Mucosa of rectum (tissue), 2 donors: ENCODE measurements around the gene DEPDC5.
A peak's percentile ranks its signal among the peaks of the same experiment; 100 is the strongest.

Experiments used
- H3K27ac ChIP-seq, 2 donors: one replicate each; pipeline ENCODE4 v1.7.0; 2013; ENCODE audit warnings: inconsistent platforms in 2 of 2, low read depth in 2 of 2, low read length in 2 of 2
- H3K27me3 ChIP-seq, 2 donors: one replicate each; pipeline ENCODE4 v1.7.0; 2013; ENCODE audit warnings: low read length in 2 of 2; ENCODE audit not compliant: control insufficient read depth in 2 of 2, insufficient read depth in 2 of 2
- H3K36me3 ChIP-seq, 2 donors: one replicate each; pipeline ENCODE4 v1.7.0; 2013; ENCODE audit warnings: low read length in 2 of 2; ENCODE audit not compliant: control insufficient read depth in 2 of 2, insufficient read depth in 2 of 2
- H3K4me1 ChIP-seq, 2 donors: one replicate each; pipeline ENCODE4 v1.7.0; 2013; ENCODE audit warnings: low read length in 2 of 2, mild to moderate bottlenecking in 1 of 2; ENCODE audit not compliant: control insufficient read depth in 2 of 2, insufficient read depth in 2 of 2
- H3K4me3 ChIP-seq, 2 donors: one replicate each; pipeline ENCODE4 v1.7.0; 2013; ENCODE audit warnings: low read length in 2 of 2
- H3K9ac ChIP-seq, 2 donors: one replicate each; pipeline ENCODE4 v1.7.0; 2013; ENCODE audit warnings: low read length in 2 of 2, low read depth in 1 of 2, mild to moderate bottlenecking in 1 of 2
- H3K9me3 ChIP-seq, 2 donors: one replicate each; pipeline ENCODE4 v1.7.0; 2013; ENCODE audit warnings: low read length in 2 of 2; ENCODE audit not compliant: control insufficient read depth in 2 of 2
- donor health status: healthy.
- donor health status: Normal muscosa, but diverticular disease.

Gene DEPDC5

GRCh38 chr22:31911565-31912406 lies 158.0 kb downstream of the DEPDC5 start:
- Histone ChIP-seq H3K9ac (no peak overlapping the region), H3K4me1 (peaks cover 8 to 15% of the 10 kb centered on the region in 2 donors), H3K4me3 (no peak overlapping the region), H3K9me3 (no peaks in the 10 kb centered on the region), H3K27ac (peak overlapping the region; percentile 24 to 45), H3K36me3 (peaks cover 5 to 10% of the 10 kb centered on the region in 2 donors), H3K27me3 (no peaks in the 10 kb centered on the region)

GRCh38 chr22:31912407-31912743 lies 158.6 kb downstream of the DEPDC5 start:
- H3K4me1 ChIP-seq: peaks cover 8 to 19% of the 10 kb centered on the region in 2 donors
- no peaks in the 10 kb centered on the region for H3K27me3 ChIP-seq
- no peak overlapping the region for H3K4me3 ChIP-seq
- H3K9ac ChIP-seq: no peak overlapping the region
- H3K36me3 ChIP-seq: peaks cover 5 to 7% of the 10 kb centered on the region in 2 donors
- peak overlapping the region; percentile 24 to 45 for H3K27ac ChIP-seq
- H3K9me3 ChIP-seq: no peaks in the 10 kb centered on the region

DNA sequence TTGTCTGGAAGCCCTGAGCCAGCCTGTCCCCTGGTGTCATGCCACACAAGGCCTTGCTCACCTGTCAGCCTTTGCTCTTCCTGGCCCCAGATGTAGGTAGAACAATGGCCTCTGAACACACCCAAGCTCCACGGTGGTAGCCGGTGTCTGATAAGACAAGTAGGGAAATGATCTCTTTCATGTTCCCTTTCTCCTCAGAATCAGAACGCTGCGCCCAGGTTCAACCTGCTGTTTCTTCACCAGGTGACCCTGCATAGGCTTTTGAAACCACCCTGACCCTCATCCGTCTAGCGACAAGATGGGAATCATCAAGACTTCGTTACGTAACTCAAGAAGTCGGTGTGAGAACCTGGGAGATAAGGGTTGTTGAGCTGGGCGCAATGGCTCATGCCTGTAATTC lies 161.8 kb downstream of the DEPDC5 start:
- Histone ChIP-seq H3K9ac (no peak overlapping the region), H3K27me3 (no peaks in the 10 kb centered on the region), H3K27ac (no peak overlapping the region), H3K4me3 (no peak overlapping the region), H3K36me3 (no peaks in the 10 kb centered on the region), H3K9me3 (no peaks in the 10 kb centered on the region), H3K4me1 (peaks cover 10 to 19% of the 10 kb centered on the region in 2 donors)

DNA sequence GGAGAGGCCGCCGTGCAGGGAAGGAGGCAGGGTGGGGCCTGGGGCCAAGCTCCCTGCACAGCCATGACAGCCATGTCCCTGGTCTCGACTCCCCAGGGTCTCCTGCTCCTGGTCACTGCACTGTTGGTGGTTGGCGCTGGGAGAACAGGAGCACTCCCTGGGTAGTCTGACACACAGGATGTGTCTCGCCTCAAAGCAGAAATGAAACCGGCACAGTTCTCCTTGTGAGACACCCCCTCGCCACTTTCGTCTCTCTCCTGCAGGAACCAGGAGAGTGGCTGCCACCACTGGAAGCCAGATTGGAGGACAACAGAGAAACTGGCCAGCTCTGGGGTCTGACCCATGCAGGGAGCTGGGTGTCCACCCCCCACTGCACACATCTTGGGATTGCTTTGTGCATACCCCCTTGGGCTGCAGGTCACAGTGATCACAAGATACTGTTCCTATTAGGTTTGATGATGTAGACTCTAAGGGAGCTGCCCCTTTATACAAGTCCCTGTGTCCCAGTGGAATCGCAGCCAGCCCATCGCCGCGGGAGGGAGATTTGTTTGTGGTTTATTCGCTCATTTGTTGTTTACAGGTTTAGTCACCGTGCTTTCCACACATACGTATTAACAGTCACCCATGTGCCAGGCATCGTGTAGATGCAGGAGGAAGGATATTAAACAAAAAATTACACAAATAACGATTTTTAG lies 163.6 kb downstream of the DEPDC5 start:
- H3K27me3 ChIP-seq: no peaks in the 10 kb centered on the region
- no peaks in the 10 kb centered on the region for H3K9me3 ChIP-seq
- H3K4me3 ChIP-seq: no peak overlapping the region
- no peaks in the 10 kb centered on the region for H3K36me3 ChIP-seq
- no peak overlapping the region for H3K9ac ChIP-seq
- H3K4me1 ChIP-seq: peaks cover 5 to 7% of the 10 kb centered on the region in 2 donors
- H3K27ac ChIP-seq: no peak overlapping the region

GRCh38 chr22:31919730-31920129 lies 165.9 kb downstream of the DEPDC5 start:
- Histone ChIP-seq H3K9ac (no peak overlapping the region), H3K27ac (no peak overlapping the region), H3K4me1 (peaks cover 2 to 4% of the 10 kb centered on the region in 2 donors), H3K36me3 (no peaks in the 10 kb centered on the region), H3K4me3 (no peak overlapping the region), H3K27me3 (no peaks in the 10 kb centered on the region), H3K9me3 (no peaks in the 10 kb centered on the region)

GRCh38 chr22:31920306-31920705 lies 166.5 kb downstream of the DEPDC5 start:
- Histone ChIP-seq H3K27ac (no peak overlapping the region), H3K4me1 (peaks cover 2 to 4% of the 10 kb centered on the region in 2 donors), H3K27me3 (no peaks in the 10 kb centered on the region), H3K4me3 (no peak overlapping the region), H3K36me3 (no peaks in the 10 kb centered on the region), H3K9me3 (no peaks in the 10 kb centered on the region), H3K9ac (no peak overlapping the region)

DNA sequence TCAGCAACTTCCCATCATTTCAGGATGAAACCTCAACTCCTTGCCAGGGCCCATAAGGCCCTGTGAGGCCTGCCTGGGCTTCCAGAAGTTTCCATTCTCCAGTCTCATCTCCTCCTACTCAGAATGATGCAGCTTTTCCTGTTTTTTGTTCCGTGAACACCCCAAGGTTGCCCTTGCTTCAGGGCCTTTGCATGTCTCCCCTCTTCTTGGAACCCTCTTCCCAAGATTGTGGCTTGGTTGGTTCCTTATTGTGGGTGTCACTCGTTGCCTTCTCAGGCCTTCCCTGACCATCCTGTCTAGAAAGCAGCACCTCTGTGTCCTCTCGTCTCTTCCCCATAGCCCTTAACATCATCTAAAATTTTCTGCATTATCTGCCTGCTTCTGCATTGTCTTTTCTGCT lies 167.3 kb downstream of the DEPDC5 start:
- Histone ChIP-seq H3K36me3 (no peaks in the 10 kb centered on the region), H3K27ac (no peak overlapping the region), H3K4me1 (peaks cover 2 to 4% of the 10 kb centered on the region in 2 donors), H3K27me3 (no peaks in the 10 kb centered on the region), H3K4me3 (no peak overlapping the region), H3K9me3 (no peaks in the 10 kb centered on the region), H3K9ac (no peak overlapping the region)

- H3K4me1 ChIP-seq: peaks cover 0 to 1% of the 10 kb centered on the region in 2 donors
- H3K9ac ChIP-seq: no peak overlapping the region
- H3K4me3 ChIP-seq: no peak overlapping the region
- H3K27ac ChIP-seq: peak overlapping the region in 1 of 2 donors; percentile 56
- no peaks in the 10 kb centered on the region for H3K36me3 ChIP-seq
- no peaks in the 10 kb centered on the region for H3K9me3 ChIP-seq
- H3K27me3 ChIP-seq: no peaks in the 10 kb centered on the region
Observed at GRCh38 chr22:31922534-31922933, 168.7 kb downstream of the DEPDC5 start.

GRCh38 chr22:31923136-31923535 lies 169.3 kb downstream of the DEPDC5 start:
- Histone ChIP-seq H3K36me3 (no peaks in the 10 kb centered on the region), H3K4me1 (no peaks in the 10 kb centered on the region), H3K4me3 (no peak overlapping the region), H3K27ac (no peak overlapping the region), H3K9me3 (no peaks in the 10 kb centered on the region), H3K27me3 (no peaks in the 10 kb centered on the region), H3K9ac (peak overlapping the region in 1 of 2 donors; percentile 6)

- Histone ChIP-seq H3K4me3 (no peak overlapping the region), H3K9ac (no peak overlapping the region), H3K27me3 (no peaks in the 10 kb centered on the region), H3K36me3 (no peaks in the 10 kb centered on the region), H3K27ac (no peak overlapping the region), H3K9me3 (no peaks in the 10 kb centered on the region), H3K4me1 (no peaks in the 10 kb centered on the region)
Observed at GRCh38 chr22:31923747-31924146, 169.9 kb downstream of the DEPDC5 start.
